ENCODE data around the gene SERINC5.

SERINC5 gene

GRCh38 chr5:80246001-80246758 is 9.7 kb downstream of the SERINC5 start:
- H3K4me3 ChIP-seq (ENCODE audit: low read length) = no peak overlapping the region
- TF ChIP-seq CTCF (conservative IDR thresholded peaks at IDR 0.05; ENCODE audit: low read length) = no peak
- DNase-seq (ENCODE audit: low read depth) = peak; percentile 86

- DNase-seq (ENCODE audit: low read depth) = no peak
- TF ChIP-seq CTCF (conservative IDR thresholded peaks at IDR 0.05; ENCODE audit: low read length) = no peak
- no peak overlapping the region for H3K4me3 ChIP-seq (ENCODE audit: low read length)
These were observed 12.3 kb downstream of the SERINC5 start for GRCh38 chr5:80243567-80243966.

- no peak overlapping the region for H3K4me3 ChIP-seq (ENCODE audit: low read length)
- DNase-seq (ENCODE audit: low read depth) = no peak
- no peak for TF ChIP-seq CTCF (conservative IDR thresholded peaks at IDR 0.05; ENCODE audit: low read length)
These were observed 13.0 kb downstream of the SERINC5 start for GRCh38 chr5:80242849-80243248.

- H3K4me3 ChIP-seq (ENCODE audit: low read length) = no peak overlapping the region
- no peak for TF ChIP-seq CTCF (conservative IDR thresholded peaks at IDR 0.05; ENCODE audit: low read length)
- DNase-seq (ENCODE audit: low read depth) = no peak
These were observed 15.4 kb downstream of the SERINC5 start for GRCh38 chr5:80240368-80240986.

- no peak for DNase-seq (ENCODE audit: low read depth)
- no peak for TF ChIP-seq CTCF (conservative IDR thresholded peaks at IDR 0.05; ENCODE audit: low read length)
- H3K4me3 ChIP-seq (ENCODE audit: low read length) = no peak overlapping the region
These were observed 16.0 kb downstream of the SERINC5 start for GRCh38 chr5:80239680-80240367.

GRCh38 chr5:80238778-80239679 is 16.8 kb downstream of the SERINC5 start:
- H3K4me3 ChIP-seq (ENCODE audit: low read length) = no peak overlapping the region
- peak; percentile 76 for DNase-seq (ENCODE audit: low read depth)
- no peak for TF ChIP-seq CTCF (conservative IDR thresholded peaks at IDR 0.05; ENCODE audit: low read length)
